HG03575 (cell line): ENCODE results near the gene ORM2.
"Not testable (repeated sequence)": the region's sequence is repeated elsewhere in the genome, so short reads cannot be mapped to it uniquely, and the experiment has no call there.

ENCODE experiments used
- ATAC-seq: cut with Tn5 transposase; IDR thresholded peaks from one replicate; pipeline ENCODE4 v1.9.1; 2021; ENCODE audit not compliant: unreplicated experiment, insufficient number of reproducible peaks, low FRiP score; ENCODE audit errors: extremely low read depth

The ORM2 gene

GRCh38 chr9:114311571-114312512, 17.8 kb upstream of the ORM2 start:
- ATAC-seq: no peak

GRCh38 chr9:114312513-114312875, 17.2 kb upstream of the ORM2 start:
- ATAC-seq: no peak

GRCh38 chr9:114313186-114313585, 16.5 kb upstream of the ORM2 start:
- ATAC-seq: no peak

- ATAC-seq: no peak
These were observed 15.3 kb upstream of the ORM2 start for GRCh38 chr9:114314256-114314867.

- no peak for ATAC-seq
These were observed 14.6 kb upstream of the ORM2 start for GRCh38 chr9:114314881-114315722.

- ATAC-seq: no peak
These were observed 13.8 kb upstream of the ORM2 start for GRCh38 chr9:114315723-114316363.

- no peak for ATAC-seq
These were observed 13.0 kb upstream of the ORM2 start for GRCh38 chr9:114316605-114317230.

- ATAC-seq: no peak
These were observed 11.9 kb upstream of the ORM2 start for GRCh38 chr9:114317665-114318357.

GRCh38 chr9:114318416-114318815, 11.3 kb upstream of the ORM2 start:
- ATAC-seq: no peak

- ATAC-seq: no peak
These were observed 10.5 kb upstream of the ORM2 start for GRCh38 chr9:114319147-114319546.

- not testable (repeated sequence) for ATAC-seq
These were observed 9.0 kb upstream of the ORM2 start for GRCh38 chr9:114320710-114321109.

GRCh38 chr9:114321759-114322158, 7.9 kb upstream of the ORM2 start:
- ATAC-seq: no peak

GRCh38 chr9:114322160-114322818, 7.4 kb upstream of the ORM2 start:
- ATAC-seq: not testable (repeated sequence)

- ATAC-seq: not testable (repeated sequence)
These were observed 6.7 kb upstream of the ORM2 start, which contains the start of gene ORM1 for GRCh38 chr9:114322831-114323531. Gene ORM1, plus strand, starts transcription at chr9:114323098. Its CDS starts 36 bp downstream, at chr9:114323134.

GRCh38 chr9:114323849-114324248, 5.8 kb upstream of the ORM2 start:
- not testable (repeated sequence) for ATAC-seq

- no peak for ATAC-seq
These were observed 5.2 kb upstream of the ORM2 start for GRCh38 chr9:114324492-114324891.

GRCh38 chr9:114324965-114325364, 4.7 kb upstream of the ORM2 start:
- ATAC-seq: not testable (repeated sequence)
